HL-60/S4 treated with retinoic acid at 250 ng/mL for 4 days and 3 days (cell line): ENCODE data around the gene SLC38A5.
"Not testable (repeated sequence)": the region's sequence is repeated elsewhere in the genome, so short reads cannot be mapped to it uniquely, and the experiment has no call there.

Source experiments
- in situ Hi-C: fragments of 300-500 bp; cut with MboI; formaldehyde crosslinking; loops from 2 replicates; pipeline ENCODE4 v1.7.0; 2022; ENCODE audit warnings: low sequenced_read_pairs

Gene SLC38A5

GRCh38 chrX:48471504-48471903 lies 1.4 kb upstream of the SLC38A5 start:
- in situ Hi-C loops, result no loop called here

DNA sequence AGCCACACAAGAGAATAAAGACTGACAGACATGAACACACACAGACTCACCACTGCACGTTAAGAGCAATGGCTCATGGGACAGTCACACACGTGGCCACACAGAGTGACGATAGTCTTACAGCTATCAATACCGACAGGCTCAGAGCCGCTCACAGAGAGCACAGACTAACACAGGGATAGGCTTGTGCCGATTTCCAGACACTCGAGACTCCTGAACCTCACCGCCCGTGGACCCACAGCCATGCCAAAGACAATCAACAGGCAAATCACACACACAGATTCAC lies 716 bp upstream of the SLC38A5 start:
- in situ Hi-C loops, result no loop called here

GRCh38 chrX:48468693-48469691 lies 1.1 kb downstream of the SLC38A5 start:
- in situ Hi-C loops, result no loop called here

GRCh38 chrX:48468247-48468671 lies 1.8 kb downstream of the SLC38A5 start:
- in situ Hi-C loops, result no loop called here

DNA sequence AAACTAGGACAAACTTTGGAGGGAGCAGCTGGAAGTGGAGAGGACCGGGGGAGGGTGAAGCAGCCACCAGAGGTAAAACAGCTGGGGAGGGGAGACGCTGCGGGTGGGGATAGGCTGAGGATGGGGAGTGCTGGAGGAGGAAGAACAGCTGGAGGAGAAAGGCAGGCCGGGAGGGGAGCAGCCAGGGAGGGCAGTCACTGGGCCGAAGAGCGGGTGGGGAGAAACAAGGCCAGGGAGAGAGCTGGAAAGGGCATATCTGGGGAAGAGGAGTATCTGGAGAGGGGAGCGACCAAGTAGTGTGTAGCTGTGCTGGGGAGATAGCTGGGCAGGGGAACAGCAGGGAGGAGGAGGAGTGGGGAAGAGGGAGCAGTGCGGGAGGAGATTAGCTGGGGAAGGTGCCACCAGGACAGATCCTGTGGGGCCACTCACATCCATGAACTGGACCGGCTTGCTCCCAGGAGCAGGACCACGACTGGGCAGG lies 2.7 kb downstream of the SLC38A5 start:
- in situ Hi-C loops, result no loop called here

- in situ Hi-C loops, result no loop called here
Observed at GRCh38 chrX:48466696-48467095, 3.4 kb downstream of the SLC38A5 start.

- in situ Hi-C loops, result no loop called here
Observed at GRCh38 chrX:48465336-48465933, 4.6 kb downstream of the SLC38A5 start.

GRCh38 chrX:48461830-48462229 lies 8.2 kb downstream of the SLC38A5 start:
- in situ Hi-C loops, result no loop called here

DNA sequence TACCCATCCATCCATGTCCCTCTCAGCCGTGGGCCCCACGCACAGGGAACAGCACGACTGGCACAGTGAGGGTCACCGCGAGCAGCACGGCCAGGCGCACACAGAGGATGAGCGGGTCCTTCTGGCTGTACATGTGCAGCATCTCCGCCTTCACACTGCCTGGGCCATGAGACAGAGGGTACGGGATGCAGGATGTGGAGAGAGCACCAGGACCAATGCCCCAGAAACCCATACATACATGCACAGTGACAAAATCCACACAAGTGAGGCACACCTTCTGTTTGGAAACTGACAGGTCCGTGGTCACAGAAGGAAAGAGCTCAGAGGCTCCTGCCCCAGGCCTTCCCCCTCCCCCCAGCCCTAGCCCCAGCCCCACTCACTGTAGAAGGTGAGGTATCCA lies 9.5 kb downstream of the SLC38A5 start:
- in situ Hi-C loops, result no loop called here

GRCh38 chrX:48460031-48460430 lies 10.0 kb downstream of the SLC38A5 start:
- in situ Hi-C loops, result no loop called here

- in situ Hi-C loops, result no loop called here
Observed at GRCh38 chrX:48459483-48459882, 10.6 kb downstream of the SLC38A5 start.

DNA sequence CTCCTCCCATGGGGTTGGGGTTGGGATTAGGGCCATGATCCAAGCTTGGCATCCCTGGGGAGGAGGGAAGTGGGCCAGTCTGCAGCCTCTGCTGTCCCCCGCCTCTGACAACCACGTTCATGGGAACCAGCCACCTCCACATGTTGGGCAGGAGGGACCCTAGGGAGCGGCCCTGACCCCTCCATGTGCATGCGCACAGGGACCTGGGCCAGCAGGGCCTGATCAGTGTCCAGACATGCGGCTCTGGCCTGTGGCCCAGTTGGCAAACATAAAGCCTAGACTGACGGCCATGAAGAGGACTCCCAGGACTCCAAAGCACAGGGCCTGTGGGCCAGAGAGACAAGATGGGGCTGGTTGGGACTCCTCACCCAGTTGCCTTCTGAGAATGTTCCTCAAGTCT lies 11.3 kb downstream of the SLC38A5 start:
- in situ Hi-C loops, result no loop called here

- in situ Hi-C loops, result no loop called here
Observed at GRCh38 chrX:48456628-48457331, 13.3 kb downstream of the SLC38A5 start.

DNA sequence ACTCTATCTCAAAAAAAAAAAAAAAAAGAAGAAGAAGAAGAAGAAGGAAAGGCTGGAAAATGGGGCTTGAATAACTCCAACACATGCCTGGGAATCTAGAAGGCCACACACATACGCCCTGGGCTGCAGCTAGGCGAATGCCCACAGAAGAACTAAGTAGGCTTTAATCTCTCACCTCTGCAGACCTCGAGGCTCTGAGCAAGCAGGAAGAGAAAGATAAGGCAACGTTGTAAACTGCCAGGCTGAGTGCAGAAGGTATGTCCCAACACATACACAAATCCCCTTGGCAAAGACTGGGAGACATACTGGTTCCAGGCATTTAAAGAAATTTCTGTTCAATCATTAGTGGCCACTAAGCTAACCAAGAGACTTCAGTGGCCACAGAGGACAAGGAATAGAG lies 18.4 kb downstream of the SLC38A5 start:
- in situ Hi-C loops, result no loop called here

GRCh38 chrX:48450076-48450475 lies 20.0 kb downstream of the SLC38A5 start:
- in situ Hi-C loops, result no loop called here

- in situ Hi-C loops, result not testable (repeated sequence)
Observed at GRCh38 chrX:48447201-48447600, 22.9 kb downstream of the SLC38A5 start.

DNA sequence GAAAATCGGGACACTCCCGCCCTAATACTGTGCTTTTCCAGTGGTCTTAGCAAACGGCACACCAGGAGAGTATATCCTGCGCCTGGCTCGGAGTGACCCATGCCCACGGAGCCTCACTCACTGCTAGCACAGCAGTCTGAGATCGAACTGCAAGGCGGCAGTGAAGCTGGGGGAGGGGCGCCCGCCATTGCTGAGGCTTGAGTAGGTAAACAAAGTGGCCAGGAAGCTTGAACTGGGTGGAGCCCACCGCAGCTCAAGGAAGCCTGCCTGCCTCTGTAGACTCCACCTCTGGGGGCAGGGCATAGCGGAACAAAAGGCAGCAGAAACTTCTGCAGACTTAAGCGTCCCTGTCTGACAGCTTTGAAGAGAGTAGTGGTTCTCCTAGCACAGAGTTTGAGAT lies 36.3 kb downstream of the SLC38A5 start:
- in situ Hi-C loops, result not testable (repeated sequence)

DNA sequence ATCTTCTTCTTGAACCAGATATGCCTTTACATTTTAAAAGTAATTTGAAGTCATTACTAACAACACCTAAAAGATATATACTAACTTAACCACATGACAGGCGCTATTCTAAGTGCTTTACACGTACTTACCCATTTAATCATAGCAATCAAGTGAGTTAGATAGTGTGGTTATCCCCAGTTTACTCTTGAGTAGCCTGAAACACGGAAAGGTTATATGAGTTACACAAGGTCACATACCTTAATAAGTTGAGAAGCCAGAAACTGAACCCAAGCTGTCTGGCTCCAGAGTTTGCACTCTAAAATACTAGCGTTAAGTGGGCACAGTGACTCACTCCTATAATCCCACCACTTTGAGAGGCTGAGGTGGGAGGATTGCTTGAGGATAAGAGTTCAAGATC lies 39.9 kb downstream of the SLC38A5 start:
- in situ Hi-C loops, result not testable (repeated sequence)

DNA sequence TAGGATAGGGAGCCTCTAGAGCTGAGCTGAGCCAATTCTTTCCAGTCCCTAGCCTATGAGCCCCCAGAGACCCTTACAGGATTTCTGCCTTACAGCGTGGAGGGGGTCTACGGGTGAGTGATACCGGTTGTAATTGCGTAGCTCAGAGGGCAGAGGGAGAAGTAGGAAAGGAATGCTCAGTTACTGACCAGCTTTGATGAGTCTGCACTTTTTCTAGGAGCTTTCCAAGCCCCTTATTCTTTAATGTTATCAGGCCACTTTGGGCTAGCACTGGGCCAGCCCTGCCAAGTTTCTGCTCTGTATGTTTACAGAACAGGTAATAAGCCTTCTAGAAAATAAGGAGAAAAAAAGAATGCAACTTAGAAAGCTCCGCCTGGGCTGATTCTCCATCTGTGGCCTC lies 40.5 kb downstream of the SLC38A5 start:
- in situ Hi-C loops, result not testable (repeated sequence)

- in situ Hi-C loops, result not testable (repeated sequence)
Observed at GRCh38 chrX:48427027-48427716, 42.9 kb downstream of the SLC38A5 start.

- in situ Hi-C loops, result not testable (repeated sequence)
Observed at GRCh38 chrX:48411860-48412259, 58.2 kb downstream of the SLC38A5 start, which contains the start of gene SSX4B. Gene SSX4B, minus strand, starts transcription at chrX:48411960. Its CDS starts 588 bp downstream, at chrX:48411372.
